Hindlimb muscle (tissue), 1 donor: ENCODE results near the gene MED13L. TPM values are rescaled to one million over a fixed set of nuclear protein-coding genes. Genes with fewer than 3 reads are reported as not detected.

Experiments used
- DNase-seq: peaks from one replicate; pipeline ENCODE4 v3.0.0-alpha.2; 2013
- polyA plus RNA-seq: library from polyadenylated mRNA; unstranded; fragments of 120-200 nt; gene quantifications from one replicate; pipeline ENCODE4 v1.2.1, GENCODE V29; 2013; ENCODE audit not compliant: insufficient read length

The MED13L gene
- polyA plus RNA-seq, 1 donor, result 48.1 TPM

GRCh38 chr12:116210131-116210530 is 67.4 kb downstream of the MED13L start:
- no peak for DNase-seq

DNA sequence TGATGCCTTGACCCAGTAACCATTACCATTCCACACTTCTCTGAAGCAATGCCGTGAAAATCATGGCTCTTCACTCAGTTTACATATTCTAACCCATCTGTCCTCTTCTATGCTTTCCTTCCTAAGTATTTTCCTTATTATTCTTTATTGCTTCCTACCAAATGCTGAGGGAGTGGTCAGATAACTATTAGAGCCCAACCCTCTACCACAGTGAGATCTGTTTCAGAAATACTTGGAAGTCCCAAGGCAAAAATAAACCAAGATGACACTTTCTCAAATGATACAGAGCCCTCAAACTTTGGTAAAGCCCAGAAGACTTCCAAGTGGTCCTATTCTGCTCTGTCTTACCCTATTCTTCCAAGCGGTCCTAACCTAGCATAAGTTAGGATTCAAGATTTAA is 68.0 kb downstream of the MED13L start:
- DNase-seq, result no peak

DNA sequence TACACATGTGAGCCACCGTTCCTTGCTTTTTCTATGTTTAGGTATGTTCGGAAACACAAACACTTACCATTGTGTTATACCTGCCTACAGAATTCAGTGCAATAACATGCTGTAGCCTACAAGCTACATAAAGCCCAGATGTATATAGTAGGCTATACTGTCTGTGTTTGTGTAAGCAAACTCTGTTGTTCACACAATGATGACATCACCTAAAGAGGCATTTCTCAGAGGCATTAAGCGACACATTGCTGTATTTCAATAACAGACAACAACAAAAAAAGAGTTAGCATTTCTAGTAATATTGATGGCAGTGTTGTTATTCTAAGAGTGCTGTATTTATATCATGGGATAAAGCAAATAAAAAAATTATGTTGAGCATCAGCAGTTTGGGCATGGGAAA is 70.2 kb downstream of the MED13L start:
- DNase-seq, result no peak

DNA sequence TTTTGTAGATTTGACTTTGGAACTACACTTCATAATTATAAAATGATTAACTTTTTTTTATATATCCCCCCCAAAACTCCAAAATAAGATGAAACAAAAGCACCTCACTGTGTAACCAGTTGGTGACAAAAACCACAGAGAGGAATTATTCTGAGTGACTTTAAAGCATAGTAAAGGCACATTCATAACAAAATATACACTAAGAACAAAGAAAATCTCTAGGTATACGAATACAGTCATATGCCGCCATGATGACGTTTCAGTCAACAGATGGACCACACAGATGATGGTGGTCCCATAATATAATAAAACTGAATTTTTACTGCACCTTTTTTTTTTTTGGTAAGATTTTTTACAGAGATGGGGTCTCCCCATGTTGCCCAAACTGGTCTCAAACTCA is 70.7 kb downstream of the MED13L start:
- no peak for DNase-seq

DNA sequence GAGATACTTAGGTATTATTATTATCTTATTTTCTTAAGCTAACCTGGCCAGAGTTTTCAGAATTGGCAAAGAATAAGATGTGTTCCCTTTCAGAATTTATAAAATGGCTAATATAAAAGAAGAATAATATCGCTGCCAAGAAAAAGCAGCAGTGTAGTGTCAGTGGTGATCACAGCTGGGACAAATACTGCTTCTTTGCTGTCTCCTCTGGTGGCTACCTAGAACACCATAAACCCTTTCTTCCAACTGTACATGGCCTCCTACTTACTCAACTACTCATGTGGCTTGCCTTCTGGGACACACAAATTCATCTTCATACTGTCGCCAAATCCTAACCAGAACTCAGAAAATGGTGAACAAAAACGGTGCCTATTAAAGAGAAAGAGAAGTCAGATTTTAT is 72.7 kb downstream of the MED13L start:
- no peak for DNase-seq

DNA sequence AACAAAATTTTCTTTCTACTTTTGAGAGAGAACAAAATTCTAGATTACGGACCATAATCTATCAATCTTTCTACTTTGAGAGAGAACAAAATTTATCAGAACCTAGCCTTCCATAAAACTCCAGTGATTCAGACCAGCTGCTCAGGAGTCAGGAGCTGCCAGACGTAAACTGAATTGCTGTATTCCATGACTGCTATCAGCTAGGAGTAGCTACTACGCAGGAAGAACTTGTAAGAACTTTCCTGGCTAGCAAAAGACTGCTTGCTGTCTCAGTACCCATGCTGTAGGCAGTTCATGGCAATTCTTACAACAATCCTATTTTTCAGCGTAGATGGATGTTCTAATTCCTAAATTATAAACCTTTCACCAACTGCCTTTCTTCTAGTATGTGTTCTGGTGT is 73.3 kb downstream of the MED13L start:
- no peak for DNase-seq

DNA sequence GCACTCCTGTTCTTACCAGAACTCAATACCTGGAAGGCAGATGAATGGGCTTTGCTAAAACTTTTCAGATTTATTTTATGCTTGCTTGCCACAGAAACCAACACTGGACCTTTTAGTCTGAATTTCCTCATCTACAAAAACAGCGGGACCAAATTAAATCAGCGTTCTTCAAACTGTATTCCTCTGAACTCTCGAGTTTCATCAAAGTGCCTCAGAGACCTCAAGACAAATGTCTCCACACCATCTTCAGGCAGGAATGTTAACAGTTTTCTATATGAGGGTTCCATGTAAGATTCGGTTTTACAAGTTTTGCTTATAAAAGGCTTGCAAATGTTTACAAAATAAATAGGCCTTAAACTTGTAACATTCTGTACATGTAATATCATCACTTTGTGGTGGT is 74.6 kb downstream of the MED13L start:
- DNase-seq, result no peak

GRCh38 chr12:116202433-116202832 is 75.1 kb downstream of the MED13L start:
- no peak for DNase-seq

GRCh38 chr12:116201908-116202307 is 75.6 kb downstream of the MED13L start:
- DNase-seq, result no peak

DNA sequence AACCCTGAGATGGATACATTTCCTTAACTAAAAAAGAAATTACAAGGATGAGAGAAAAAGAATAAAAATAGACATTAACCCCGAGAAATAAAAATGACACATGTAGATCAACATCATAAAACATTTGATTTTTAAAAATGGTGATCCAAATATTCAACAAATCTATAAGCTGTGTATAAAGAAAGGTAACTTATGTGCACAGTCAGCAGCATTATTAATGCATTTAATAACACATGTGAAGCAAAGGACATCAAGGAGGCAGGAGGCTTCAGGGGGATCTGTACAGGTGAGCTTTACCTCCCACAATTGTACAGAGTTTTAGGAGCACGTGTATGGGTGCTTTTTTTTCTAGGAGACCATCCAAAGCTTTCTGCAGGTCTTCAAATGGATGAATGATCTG is 76.1 kb downstream of the MED13L start:
- DNase-seq, result no peak

- DNase-seq, result no peak
These were observed 76.7 kb downstream of the MED13L start for GRCh38 chr12:116200812-116201211.

DNA sequence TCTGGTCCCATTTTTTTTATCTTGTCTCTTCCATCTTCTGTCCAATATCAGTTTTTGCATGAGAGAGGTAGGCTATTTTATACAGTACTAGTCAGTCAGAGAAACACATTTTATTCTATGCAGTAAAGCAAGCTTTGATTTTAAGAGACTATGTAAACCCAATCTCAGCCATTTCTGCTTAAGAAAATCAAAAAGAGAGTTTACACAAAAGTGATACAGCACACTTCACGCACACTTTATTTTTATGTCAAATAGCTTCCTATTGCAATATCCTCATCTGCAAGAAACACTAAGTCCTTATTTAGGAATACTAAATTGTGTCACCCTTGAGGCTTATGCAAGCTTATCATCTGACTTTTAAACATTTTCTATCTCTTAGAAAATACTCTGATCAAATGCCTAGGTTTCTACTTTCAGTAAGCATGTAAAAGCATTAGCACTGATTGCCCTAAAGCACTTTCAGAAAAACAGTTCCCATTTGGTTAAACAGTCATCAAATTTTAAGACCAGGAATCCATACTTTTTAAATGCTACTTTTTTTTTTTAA is 78.3 kb downstream of the MED13L start:
- DNase-seq, result no peak

DNA sequence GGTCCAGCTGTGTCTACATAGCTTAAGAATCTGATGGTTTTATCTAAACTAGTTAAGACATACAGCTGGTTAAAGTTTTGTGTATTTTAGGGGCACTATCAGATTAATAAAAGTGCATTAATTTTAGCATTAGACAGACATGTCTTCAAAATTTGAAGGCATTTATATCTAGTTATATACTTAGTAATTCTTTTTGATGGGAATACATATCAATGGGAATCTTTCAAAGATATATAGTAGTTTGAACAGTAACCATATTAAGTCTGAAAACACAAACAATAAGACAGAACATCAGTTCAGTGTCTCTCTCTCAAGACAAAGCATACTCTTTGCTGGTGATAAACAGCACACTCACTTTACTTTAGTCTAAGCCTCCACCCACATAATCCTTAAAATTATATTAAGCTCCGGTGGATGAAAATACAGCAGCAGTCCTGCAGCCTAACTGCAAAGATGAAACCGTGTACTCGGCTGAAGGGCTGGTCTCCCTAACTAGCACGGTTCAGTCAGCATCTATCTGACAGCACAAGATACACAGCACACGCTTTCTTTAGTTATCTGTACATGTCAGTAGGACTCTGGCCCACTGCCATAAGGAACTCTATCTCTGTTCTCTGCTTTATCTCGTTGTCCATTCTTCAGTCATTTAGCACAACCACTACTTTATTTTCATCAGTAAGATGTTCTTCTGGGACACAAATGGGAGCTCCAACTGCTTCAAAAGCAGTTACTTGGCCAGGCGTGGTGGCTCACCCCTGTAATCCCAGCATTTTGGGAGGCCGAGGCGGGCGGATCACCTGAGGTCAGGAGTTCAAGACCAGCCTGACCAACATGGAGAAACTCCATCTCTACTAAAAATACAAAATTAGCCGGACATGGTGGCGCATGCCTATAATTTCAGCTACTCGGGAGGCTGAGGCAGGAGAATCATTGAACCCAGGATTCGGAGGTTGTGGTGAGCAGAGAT is 80.5 kb downstream of the MED13L start:
- DNase-seq, result no peak

- DNase-seq, result no peak
These were observed 81.3 kb downstream of the MED13L start for GRCh38 chr12:116196226-116196625.

DNA sequence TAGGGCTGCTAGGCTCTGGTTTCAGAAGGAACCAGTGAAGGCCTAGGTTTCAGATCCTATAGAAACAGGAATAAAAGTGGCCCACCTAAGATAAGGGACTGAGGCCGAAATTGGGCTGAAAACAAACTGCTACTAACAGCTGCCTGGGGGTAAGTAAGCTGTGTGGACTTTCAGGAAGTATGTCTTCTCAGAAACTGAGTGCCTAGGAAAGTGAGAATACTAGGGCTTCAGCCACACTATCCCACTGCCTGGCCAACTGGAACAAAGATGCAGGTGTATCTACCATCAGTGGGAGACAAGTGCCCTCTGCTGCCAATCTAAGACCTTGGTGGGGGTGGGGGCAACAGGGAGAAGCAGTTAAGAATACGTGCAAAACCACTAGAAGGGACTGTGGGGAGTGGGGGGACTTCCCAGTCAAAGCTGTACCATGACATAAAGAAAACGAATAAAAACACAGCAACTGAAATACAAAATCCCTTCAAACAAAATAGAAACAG is 82.5 kb downstream of the MED13L start:
- no peak for DNase-seq

- no peak for DNase-seq
These were observed 87.8 kb downstream of the MED13L start for GRCh38 chr12:116189692-116190091.

- no peak for DNase-seq
These were observed 88.9 kb downstream of the MED13L start for GRCh38 chr12:116188581-116188980.

DNA sequence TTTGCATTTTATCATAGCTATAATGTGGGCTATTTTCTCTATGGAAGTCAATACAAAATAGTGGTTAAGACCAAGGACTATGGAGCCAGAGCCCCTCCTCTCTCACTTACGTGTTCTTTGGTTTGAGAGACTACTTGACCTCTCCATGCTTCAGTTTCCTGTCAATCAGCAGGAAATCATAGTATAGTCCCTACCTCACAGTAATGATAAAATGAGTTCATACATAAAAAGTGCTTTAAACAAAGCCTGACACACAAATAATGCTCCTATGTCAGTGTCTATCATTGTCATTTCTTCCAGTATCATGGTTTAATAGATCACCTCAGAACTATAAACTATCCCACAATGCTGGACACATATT is 90.4 kb downstream of the MED13L start:
- DNase-seq, result no peak

DNA sequence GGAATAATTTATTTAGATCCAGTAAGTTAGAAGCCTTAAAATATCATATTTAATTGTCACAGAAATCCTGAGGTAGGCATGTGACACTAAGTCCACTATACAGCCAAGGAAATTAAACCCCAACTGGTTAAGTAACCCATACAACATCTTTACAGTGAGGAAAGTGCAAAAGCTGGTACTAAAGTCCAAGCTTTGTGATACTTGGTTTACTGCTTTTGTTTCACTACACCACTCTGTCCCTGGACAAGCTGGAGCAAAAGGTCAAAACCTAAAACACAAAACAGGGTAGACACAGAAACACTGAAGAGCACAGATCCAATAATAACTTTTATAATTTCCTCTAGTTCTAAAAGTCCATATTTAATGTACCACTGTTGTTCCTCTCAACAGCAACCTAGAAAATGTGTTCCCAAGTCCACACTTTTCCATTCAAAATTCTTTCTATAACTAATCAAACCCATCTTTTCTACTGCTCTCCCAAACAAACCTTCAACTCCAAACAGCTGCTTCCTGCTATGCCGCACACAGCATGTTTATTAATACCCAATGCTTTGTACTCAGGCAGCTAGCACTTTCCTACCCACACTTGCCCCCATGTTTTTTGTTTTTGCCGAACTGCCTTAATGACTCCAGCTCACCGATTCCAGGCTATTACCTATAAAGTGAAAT is 90.9 kb downstream of the MED13L start:
- DNase-seq, result no peak

DNA sequence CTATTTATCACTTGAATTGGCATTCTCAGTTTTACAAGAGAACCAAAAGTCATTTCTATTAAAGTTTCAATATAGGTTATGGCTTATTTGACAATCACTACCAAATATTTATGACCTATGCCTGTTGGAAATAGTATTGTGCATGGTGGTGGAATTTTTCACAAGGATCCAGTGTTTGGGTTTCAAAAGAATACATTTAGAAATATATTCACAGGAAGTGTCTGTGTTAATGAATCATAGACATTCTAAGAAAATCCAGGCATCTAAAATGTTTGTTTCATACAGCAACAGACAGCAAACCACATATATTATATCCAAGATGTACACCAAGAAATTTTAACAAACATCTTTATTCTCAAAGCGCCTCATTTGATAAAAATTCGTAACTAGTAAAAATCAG is 92.7 kb downstream of the MED13L start:
- DNase-seq, result no peak

GRCh38 chr12:116183741-116184141 is 93.8 kb downstream of the MED13L start:
- DNase-seq, result no peak

DNA sequence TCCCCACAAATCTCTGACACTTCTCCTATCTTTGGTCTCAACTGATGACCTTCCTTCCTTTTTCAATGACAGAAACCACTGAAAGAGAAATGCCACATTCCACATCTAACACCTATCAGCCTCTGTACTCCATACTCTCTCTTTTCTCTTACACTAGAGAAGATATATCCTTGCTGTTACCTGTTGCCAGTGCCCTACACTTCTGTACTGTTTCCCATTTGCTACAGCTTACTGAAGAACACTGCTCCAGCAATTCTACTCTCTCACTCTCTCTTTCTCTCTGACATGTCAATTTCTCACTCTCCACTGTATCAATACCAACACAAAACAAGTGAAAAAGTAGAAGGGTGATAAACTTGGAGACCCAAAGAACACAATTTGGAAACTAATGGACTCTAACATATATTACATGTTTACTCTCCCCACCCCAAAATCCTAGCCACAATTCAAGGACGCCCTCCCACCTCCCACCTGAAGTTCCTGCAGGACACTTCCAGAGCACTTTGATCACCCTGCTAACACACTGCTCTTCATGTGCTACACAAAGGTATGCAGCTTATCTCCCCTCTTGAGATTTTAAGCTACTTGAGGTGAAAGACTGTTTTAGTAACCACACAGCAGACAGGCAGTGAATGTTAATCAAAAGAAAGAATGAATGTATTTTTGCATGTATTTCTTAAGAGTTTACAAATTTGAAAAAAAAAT is 95.0 kb downstream of the MED13L start:
- no peak for DNase-seq

DNA sequence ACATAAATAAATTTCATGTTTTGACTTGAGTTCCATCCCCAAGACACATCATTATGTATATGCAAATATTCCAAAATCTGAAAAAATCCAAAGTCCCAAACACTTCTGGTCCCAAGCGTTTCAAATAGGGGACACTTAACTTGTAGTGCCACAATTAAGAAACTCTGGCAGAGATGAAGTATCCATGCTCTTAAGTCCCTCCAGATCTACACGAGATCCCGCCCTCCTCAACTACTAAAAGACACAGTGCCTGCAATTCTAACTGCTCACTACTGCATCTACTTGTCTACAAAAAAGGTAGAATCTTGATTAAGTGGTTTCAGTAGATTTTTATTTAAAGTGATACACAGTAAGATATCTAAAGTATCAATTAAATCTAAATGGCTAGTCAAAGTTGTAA is 97.0 kb downstream of the MED13L start:
- no peak for DNase-seq
